Neural cell (in vitro differentiated cells): ENCODE data around the gene DSN1. TPM values are rescaled to one million over a fixed set of nuclear protein-coding genes. Genes with fewer than 3 reads are reported as not detected.

Experiments
- H2AFZ ChIP-seq: fragments of 200-600, 300-800 bp; sonication (generic), shearing (Covaris generic); 2 replicates; pipeline ENCODE4 v1.6.0; 2014; ENCODE audit warnings: low read depth, mild to moderate bottlenecking, antibody characterized with exemption, low read length, moderate library complexity
- H3F3A ChIP-seq: fragments of 200-600 bp; shearing (Covaris generic); 2 replicates; pipeline ENCODE4 v1.6.1; 2016; ENCODE audit warnings: mild to moderate bottlenecking, moderate library complexity, mixed read lengths, antibody characterized with exemption, low read length; ENCODE audit not compliant: insufficient read depth, poor library complexity, severe bottlenecking
- H3K27ac ChIP-seq: fragments of 200-600, 300-800 bp; sonication (generic), shearing (Covaris generic); 2 replicates; pipeline ENCODE4 v1.5.1; 2014; ENCODE audit warnings: mild to moderate bottlenecking, low read length, moderate library complexity
- H3K27me3 ChIP-seq: fragments of 300-800, 200-600 bp; sonication (generic), shearing (Covaris generic); 2 replicates; pipeline ENCODE4 v1.6.0; 2014; ENCODE audit warnings: mild to moderate bottlenecking, low read depth, low read length, moderate library complexity; ENCODE audit not compliant: insufficient read depth
- H3K36me3 ChIP-seq: fragments of 300-800, 200-600 bp; sonication (generic), shearing (Covaris generic); 2 replicates; pipeline ENCODE4 v1.5.1; 2014; ENCODE audit warnings: mild to moderate bottlenecking, antibody characterized with exemption, low read length, moderate library complexity; ENCODE audit not compliant: insufficient read depth
- H3K4me2 ChIP-seq: fragments of 300-800, 200-600 bp; sonication (generic), shearing (Covaris generic); 2 replicates; pipeline ENCODE4 v1.6.0; 2014; ENCODE audit warnings: mild to moderate bottlenecking, low read length
- H3K4me3 ChIP-seq: fragments of 300-800, 200-600 bp; sonication (generic), shearing (Covaris generic); 2 replicates; pipeline ENCODE4 v1.5.1; 2014; ENCODE audit warnings: mild to moderate bottlenecking, low read length, moderate library complexity
- H3K79me2 ChIP-seq: fragments of 200-600 bp; shearing (Covaris generic); replicated peaks from 2 replicates; pipeline ENCODE4 v1.6.0; 2014; ENCODE audit warnings: mild to moderate bottlenecking, low read length, moderate library complexity; ENCODE audit not compliant: insufficient read depth
- H3K9ac ChIP-seq: fragments of 300-800, 200-600 bp; sonication (generic), shearing (Covaris generic); 2 replicates; pipeline ENCODE4 v1.6.1; 2016; ENCODE audit warnings: mild to moderate bottlenecking, low read length, mixed read lengths
- H3K9me2 ChIP-seq: fragments of 200-600 bp; shearing (Covaris generic); 2 replicates; pipeline ENCODE4 v1.6.1; 2016; ENCODE audit warnings: mild to moderate bottlenecking, low read length, mixed read lengths; ENCODE audit not compliant: insufficient read depth
- H3K9me3 ChIP-seq: fragments of 200-600, 300-800 bp; sonication (generic), shearing (Covaris generic); 2 replicates; pipeline ENCODE4 v1.6.1; 2016; ENCODE audit warnings: mild to moderate bottlenecking, mixed run types, low read length, moderate library complexity, mixed read lengths
- H4K20me1 ChIP-seq: fragments of 200-600 bp; shearing (Covaris generic); 2 replicates; pipeline ENCODE4 v1.6.1; 2016; ENCODE audit warnings: mild to moderate bottlenecking, mixed run types; ENCODE audit not compliant: insufficient read depth
- EP300 ChIP-seq: fragments of 450-650 bp; conservative IDR thresholded peaks from 2 replicates; pipeline ENCODE4 v1.6.1; 2014; ENCODE audit warnings: antibody characterized with exemption, mild to moderate bottlenecking, moderate library complexity; ENCODE audit not compliant: poor library complexity, severe bottlenecking
- EZH2 ChIP-seq: fragments of 200-600, 300-800 bp; shearing (Covaris generic), sonication (generic); IDR thresholded peaks from 2 replicates; pipeline ENCODE4 v1.6.1; 2014; ENCODE audit warnings: antibody characterized with exemption, low read length, borderline replicate concordance, mild to moderate bottlenecking; ENCODE audit not compliant: insufficient read depth, poor library complexity, severe bottlenecking
- MXI1 ChIP-seq: fragments of 450-650 bp; conservative IDR thresholded peaks from 2 replicates; pipeline ENCODE4 v1.6.1; 2014; ENCODE audit warnings: antibody characterized with exemption, mild to moderate bottlenecking; ENCODE audit not compliant: poor library complexity, severe bottlenecking
- POLR2AphosphoS5 ChIP-seq: IDR thresholded peaks from 2 replicates; pipeline ENCODE4 v1.6.1; 2012
- RAD21 ChIP-seq: fragments of 450-650 bp; conservative IDR thresholded peaks from 2 replicates; pipeline ENCODE4 v1.6.1; 2014; ENCODE audit warnings: antibody characterized with exemption, mild to moderate bottlenecking, moderate library complexity
- SMC3 ChIP-seq: fragments of 450-650 bp; conservative IDR thresholded peaks from 2 replicates; pipeline ENCODE4 v1.6.1; 2014; ENCODE audit warnings: antibody characterized with exemption, mild to moderate bottlenecking, moderate library complexity; ENCODE audit not compliant: poor library complexity
- TAF1 ChIP-seq: IDR thresholded peaks from 2 replicates; pipeline ENCODE4 v1.6.1; 2012; ENCODE audit warnings: low read depth
- polyA plus RNA-seq: library from polyadenylated mRNA; depleted of rRNA; stranded (reverse); fragments of >200 nt; gene quantifications from 2 replicates; pipeline ENCODE4 v1.2.3, GENCODE V29; 2014
- TF ChIP-seq, protein P1 (sequence below): fragments of 450-650 bp; IDR thresholded peaks from 2 replicates; pipeline ENCODE4 v1.5.1; 2014; ENCODE audit warnings: antibody characterized with exemption, mild to moderate bottlenecking, moderate library complexity; ENCODE audit not compliant: poor library complexity, severe bottlenecking
- TF ChIP-seq, protein P2 (sequence below): IDR thresholded peaks from 2 replicates; pipeline ENCODE4 v1.6.1; 2012; ENCODE audit warnings: borderline replicate concordance

DSN1 gene
- polyA plus RNA-seq, 1 donor from 2014 or later = 8.1 TPM

DNA sequence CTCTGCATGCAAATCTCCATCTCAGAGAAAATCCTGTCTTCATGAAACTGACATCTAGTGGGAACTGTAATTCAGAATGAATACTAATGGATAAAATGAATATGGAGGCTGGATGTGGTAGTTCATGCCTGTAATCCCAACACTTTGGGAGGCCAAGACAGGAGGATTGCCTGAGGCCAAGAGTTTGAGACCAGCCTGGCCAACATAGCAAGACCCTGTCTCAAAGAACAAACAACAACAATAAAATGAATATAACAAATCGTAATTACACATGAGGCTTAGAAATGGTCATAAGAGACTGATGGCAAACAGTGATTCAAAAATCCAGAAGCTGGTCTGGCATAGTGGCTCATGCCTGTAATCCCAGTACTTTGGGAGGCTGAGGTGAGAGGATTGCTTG lies 44.6 kb upstream of the DSN1 start:
- no peak overlapping the region for H3K4me3 ChIP-seq
- peaks cover 20% of the 10 kb centered on the region for H3K36me3 ChIP-seq
- peaks cover 5% of the 10 kb centered on the region for H3K79me2 ChIP-seq
- H3K27ac ChIP-seq = no peak overlapping the region
- TF ChIP-seq SMC3 = no peak
- TF ChIP-seq MXI1 = no peak
- TF ChIP-seq EZH2 = no peak
- no peak for TF ChIP-seq RAD21
- TF ChIP-seq, protein P1, sequence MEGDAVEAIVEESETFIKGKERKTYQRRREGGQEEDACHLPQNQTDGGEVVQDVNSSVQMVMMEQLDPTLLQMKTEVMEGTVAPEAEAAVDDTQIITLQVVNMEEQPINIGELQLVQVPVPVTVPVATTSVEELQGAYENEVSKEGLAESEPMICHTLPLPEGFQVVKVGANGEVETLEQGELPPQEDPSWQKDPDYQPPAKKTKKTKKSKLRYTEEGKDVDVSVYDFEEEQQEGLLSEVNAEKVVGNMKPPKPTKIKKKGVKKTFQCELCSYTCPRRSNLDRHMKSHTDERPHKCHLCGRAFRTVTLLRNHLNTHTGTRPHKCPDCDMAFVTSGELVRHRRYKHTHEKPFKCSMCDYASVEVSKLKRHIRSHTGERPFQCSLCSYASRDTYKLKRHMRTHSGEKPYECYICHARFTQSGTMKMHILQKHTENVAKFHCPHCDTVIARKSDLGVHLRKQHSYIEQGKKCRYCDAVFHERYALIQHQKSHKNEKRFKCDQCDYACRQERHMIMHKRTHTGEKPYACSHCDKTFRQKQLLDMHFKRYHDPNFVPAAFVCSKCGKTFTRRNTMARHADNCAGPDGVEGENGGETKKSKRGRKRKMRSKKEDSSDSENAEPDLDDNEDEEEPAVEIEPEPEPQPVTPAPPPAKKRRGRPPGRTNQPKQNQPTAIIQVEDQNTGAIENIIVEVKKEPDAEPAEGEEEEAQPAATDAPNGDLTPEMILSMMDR = no peak
- TF ChIP-seq, protein P2, sequence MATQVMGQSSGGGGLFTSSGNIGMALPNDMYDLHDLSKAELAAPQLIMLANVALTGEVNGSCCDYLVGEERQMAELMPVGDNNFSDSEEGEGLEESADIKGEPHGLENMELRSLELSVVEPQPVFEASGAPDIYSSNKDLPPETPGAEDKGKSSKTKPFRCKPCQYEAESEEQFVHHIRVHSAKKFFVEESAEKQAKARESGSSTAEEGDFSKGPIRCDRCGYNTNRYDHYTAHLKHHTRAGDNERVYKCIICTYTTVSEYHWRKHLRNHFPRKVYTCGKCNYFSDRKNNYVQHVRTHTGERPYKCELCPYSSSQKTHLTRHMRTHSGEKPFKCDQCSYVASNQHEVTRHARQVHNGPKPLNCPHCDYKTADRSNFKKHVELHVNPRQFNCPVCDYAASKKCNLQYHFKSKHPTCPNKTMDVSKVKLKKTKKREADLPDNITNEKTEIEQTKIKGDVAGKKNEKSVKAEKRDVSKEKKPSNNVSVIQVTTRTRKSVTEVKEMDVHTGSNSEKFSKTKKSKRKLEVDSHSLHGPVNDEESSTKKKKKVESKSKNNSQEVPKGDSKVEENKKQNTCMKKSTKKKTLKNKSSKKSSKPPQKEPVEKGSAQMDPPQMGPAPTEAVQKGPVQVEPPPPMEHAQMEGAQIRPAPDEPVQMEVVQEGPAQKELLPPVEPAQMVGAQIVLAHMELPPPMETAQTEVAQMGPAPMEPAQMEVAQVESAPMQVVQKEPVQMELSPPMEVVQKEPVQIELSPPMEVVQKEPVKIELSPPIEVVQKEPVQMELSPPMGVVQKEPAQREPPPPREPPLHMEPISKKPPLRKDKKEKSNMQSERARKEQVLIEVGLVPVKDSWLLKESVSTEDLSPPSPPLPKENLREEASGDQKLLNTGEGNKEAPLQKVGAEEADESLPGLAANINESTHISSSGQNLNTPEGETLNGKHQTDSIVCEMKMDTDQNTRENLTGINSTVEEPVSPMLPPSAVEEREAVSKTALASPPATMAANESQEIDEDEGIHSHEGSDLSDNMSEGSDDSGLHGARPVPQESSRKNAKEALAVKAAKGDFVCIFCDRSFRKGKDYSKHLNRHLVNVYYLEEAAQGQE = no peak
- no peak for TF ChIP-seq EP300
- no peak for TF ChIP-seq TAF1
- no peak for TF ChIP-seq POLR2AphosphoS5
- peaks cover 4% of the 10 kb centered on the region for H4K20me1 ChIP-seq
- no peak overlapping the region for H3K4me2 ChIP-seq
- H3K9ac ChIP-seq = no peak overlapping the region
- H3F3A ChIP-seq = peaks cover 4% of the 10 kb centered on the region
- no peaks in the 10 kb centered on the region for H3K9me2 ChIP-seq
- no peaks in the 10 kb centered on the region for H3K9me3 ChIP-seq
- H3K27me3 ChIP-seq = no peaks in the 10 kb centered on the region
- H2AFZ ChIP-seq = no peak overlapping the region

DNA sequence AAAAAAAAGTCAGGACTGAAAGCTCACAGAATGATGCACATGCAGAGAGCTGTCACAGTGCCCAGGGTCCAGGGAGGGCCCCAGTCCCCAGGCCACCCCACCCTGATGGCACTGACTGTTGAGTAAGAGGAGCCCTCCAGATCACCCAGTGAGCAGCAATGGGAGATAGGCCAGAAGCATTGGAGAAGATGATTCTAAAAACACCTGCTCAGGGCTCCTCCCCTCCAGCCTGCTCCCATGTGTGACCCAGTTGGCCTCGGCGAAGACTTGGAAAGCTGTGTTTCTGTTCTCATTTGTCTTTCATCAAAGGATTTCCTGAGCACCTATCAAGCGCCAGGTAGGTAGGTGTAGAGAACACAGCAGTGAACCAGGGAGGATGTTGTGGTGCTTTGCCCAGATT lies 43.9 kb upstream of the DSN1 start:
- no peaks in the 10 kb centered on the region for H3K27me3 ChIP-seq
- no peak overlapping the region for H3K27ac ChIP-seq
- peaks cover 20% of the 10 kb centered on the region for H3K36me3 ChIP-seq
- peaks cover 9% of the 10 kb centered on the region for H3K79me2 ChIP-seq
- no peaks in the 10 kb centered on the region for H3K9me3 ChIP-seq
- no peak overlapping the region for H2AFZ ChIP-seq
- peaks cover 4% of the 10 kb centered on the region for H3F3A ChIP-seq
- TF ChIP-seq EP300 (no peak), EZH2 (no peak), RAD21 (no peak), TAF1 (no peak), MXI1 (no peak), POLR2AphosphoS5 (no peak), SMC3 (no peak)
- TF ChIP-seq, protein P1 = no peak
- TF ChIP-seq, protein P2 = no peak
- no peak overlapping the region for H3K4me2 ChIP-seq
- no peak overlapping the region for H3K9ac ChIP-seq
- H3K9me2 ChIP-seq = no peaks in the 10 kb centered on the region
- no peak overlapping the region for H3K4me3 ChIP-seq
- peaks cover 4% of the 10 kb centered on the region for H4K20me1 ChIP-seq
